NCI-H2081 (cell line): ENCODE results near the gene LRIT2.

Experiments
- DNase-seq, 2 experiments: peaks; one replicate each; lab custom pipeline; 2025; lab: John Stamatoyannopoulos, UW

The LRIT2 gene

GRCh38 chr10:84225427-84226173 is at the start of gene LRIT2:
LRIT2 (minus strand) TSS chr10:84225544; CDS start chr10:84225520, 24 bp downstream.
- no peak for DNase-seq

GRCh38 chr10:84270708-84271107 is 45.4 kb upstream of the LRIT2 start:
- peak in 1 of 2 experiments; percentile 59 for DNase-seq

GRCh38 chr10:84269773-84270172 is 44.4 kb upstream of the LRIT2 start:
- DNase-seq, result no peak

- DNase-seq, result no peak
These were observed 43.8 kb upstream of the LRIT2 start for GRCh38 chr10:84269162-84269561.

GRCh38 chr10:84267503-84268126 is 42.3 kb upstream of the LRIT2 start:
- DNase-seq, result peak in 1 of 2 experiments; percentile 33

- DNase-seq, result peak in 1 of 2 experiments; percentile 55
These were observed 40.1 kb upstream of the LRIT2 start for GRCh38 chr10:84265418-84265817.

GRCh38 chr10:84264611-84265141 is 39.3 kb upstream of the LRIT2 start:
- peak; percentile 57 to 70 for DNase-seq

GRCh38 chr10:84263716-84264115 is 38.4 kb upstream of the LRIT2 start:
- DNase-seq, result no peak

- no peak for DNase-seq
These were observed 37.0 kb upstream of the LRIT2 start for GRCh38 chr10:84262190-84262956.

- DNase-seq, result no peak
These were observed 36.0 kb upstream of the LRIT2 start for GRCh38 chr10:84261236-84261915.

GRCh38 chr10:84258034-84258695 is 32.8 kb upstream of the LRIT2 start:
- no peak for DNase-seq

GRCh38 chr10:84257343-84258020 is 32.1 kb upstream of the LRIT2 start:
- DNase-seq, result no peak

GRCh38 chr10:84256510-84257342 is 31.4 kb upstream of the LRIT2 start:
- DNase-seq, result no peak

GRCh38 chr10:84254552-84255478 is 29.5 kb upstream of the LRIT2 start:
- DNase-seq, result no peak

- DNase-seq, result no peak
These were observed 23.4 kb upstream of the LRIT2 start for GRCh38 chr10:84248794-84249193.

GRCh38 chr10:84247496-84247895 is 22.2 kb upstream of the LRIT2 start:
- no peak for DNase-seq

- no peak for DNase-seq
These were observed 19.4 kb upstream of the LRIT2 start, which contains the start of gene RGR for GRCh38 chr10:84244651-84245270. RGR (plus strand) TSS chr10:84245053; CDS start chr10:84245091, 38 bp downstream.

GRCh38 chr10:84243759-84244158 is 18.4 kb upstream of the LRIT2 start:
- no peak for DNase-seq
